Liver (tissue), 9 donors: ENCODE results near the gene TTC21A. TPM values are rescaled to one million over a fixed set of nuclear protein-coding genes. Genes with fewer than 3 reads are reported as not detected.

Experiments used
- DNase-seq: peaks from one replicate; pipeline ENCODE4 v3.0.0-alpha.2; 2017; ENCODE audit warnings: low spot score
- H3K27ac ChIP-seq, 2 donors: one replicate each; pipeline ENCODE4 v1.7.0; 2013; ENCODE audit warnings: inconsistent platforms in 2 of 2, low read length in 2 of 2, control low read depth in 1 of 2, low read depth in 1 of 2, mild to moderate bottlenecking in 1 of 2
- H3K27me3 ChIP-seq, 4 donors: one replicate each; pipeline versions ENCODE4 v1.6.1 to v1.7.0; 2013; ENCODE audit warnings: low read length in 3 of 4, inconsistent platforms in 1 of 4, mild to moderate bottlenecking in 1 of 4, moderate library complexity in 1 of 4; ENCODE audit not compliant: control insufficient read depth in 4 of 4, insufficient read depth in 4 of 4
- H3K36me3 ChIP-seq, 4 donors: one replicate each; pipeline versions ENCODE4 v1.6.1 to v1.7.0; 2013; ENCODE audit warnings: low read length in 3 of 4, mild to moderate bottlenecking in 3 of 4, low read depth in 1 of 4, moderate library complexity in 1 of 4; ENCODE audit not compliant: control insufficient read depth in 4 of 4, insufficient read depth in 3 of 4
- H3K4me1 ChIP-seq, 4 donors: one replicate each; pipeline versions ENCODE4 v1.6.1 to v1.7.0; 2013; ENCODE audit warnings: low read length in 3 of 4, mild to moderate bottlenecking in 3 of 4, moderate library complexity in 1 of 4; ENCODE audit not compliant: control insufficient read depth in 4 of 4, insufficient read depth in 4 of 4
- H3K4me3 ChIP-seq, 3 donors: one replicate each; pipeline versions ENCODE4 v1.6.1 to v1.7.0; 2013; ENCODE audit warnings: low read length in 3 of 3, control low read depth in 1 of 3, low read depth in 1 of 3, mild to moderate bottlenecking in 1 of 3
- H3K9ac ChIP-seq, 2 donors: one replicate each; pipeline ENCODE4 v1.7.0; 2013; ENCODE audit warnings: low read length in 2 of 2, mild to moderate bottlenecking in 2 of 2, moderate library complexity in 2 of 2, control low read depth in 1 of 2, low read depth in 1 of 2
- H3K9me3 ChIP-seq, 4 donors: one replicate each; pipeline versions ENCODE4 v1.6.1 to v1.7.0; 2013; ENCODE audit warnings: low read length in 3 of 4; ENCODE audit not compliant: control insufficient read depth in 4 of 4
- ATF3 ChIP-seq: IDR thresholded peaks from 2 replicates; pipeline ENCODE4 v1.6.1; 2016; ENCODE audit warnings: antibody characterized with exemption
- CTCF ChIP-seq: fragments of 150-350 bp; IDR thresholded peaks from 2 replicates; pipeline ENCODE4 v1.5.1; 2017; ENCODE audit warnings: improper control_type of control experiment, low read depth, low read length; ENCODE audit not compliant: missing input control
- EGR1 ChIP-seq, 2 donors: IDR thresholded peaks; 2 replicates each; pipeline ENCODE4 v1.6.1; 2016 to 2018; ENCODE audit warnings: antibody characterized with exemption in 2 of 2, low read depth in 2 of 2
- FOXA2 ChIP-seq: IDR thresholded peaks from 2 replicates; pipeline ENCODE4 v1.6.1; 2016; ENCODE audit warnings: antibody characterized with exemption
- GABPA ChIP-seq, 2 donors: IDR thresholded peaks in 1 of 2; conservative IDR thresholded peaks in 1 of 2; 2 replicates each; pipeline ENCODE4 v1.6.1; 2016; ENCODE audit warnings: antibody characterized with exemption in 2 of 2, mild to moderate bottlenecking in 1 of 2, moderate library complexity in 1 of 2
- HNF4A ChIP-seq, 2 donors: conservative IDR thresholded peaks; 2 replicates each; pipeline ENCODE4 v1.6.1; 2016; ENCODE audit warnings: antibody characterized with exemption in 2 of 2, mild to moderate bottlenecking in 2 of 2
- JUND ChIP-seq, 2 donors: IDR thresholded peaks; 2 replicates each; pipeline ENCODE4 v1.6.1; 2016; ENCODE audit warnings: antibody characterized with exemption in 2 of 2
- MAX ChIP-seq: IDR thresholded peaks from 2 replicates; pipeline ENCODE4 v1.6.1; 2016; ENCODE audit warnings: antibody characterized with exemption
- NR2F2 ChIP-seq: IDR thresholded peaks from 2 replicates; pipeline ENCODE4 v1.6.1; 2016; ENCODE audit warnings: antibody characterized with exemption
- RAD21 ChIP-seq, 2 donors: IDR thresholded peaks; 2 replicates each; pipeline ENCODE4 v1.6.1; 2016; ENCODE audit warnings: antibody characterized with exemption in 2 of 2, mild to moderate bottlenecking in 2 of 2
- REST ChIP-seq: IDR thresholded peaks from 2 replicates; pipeline ENCODE4 v1.6.1; 2016; ENCODE audit warnings: antibody characterized with exemption, mild to moderate bottlenecking
- RXRA ChIP-seq, 2 donors: IDR thresholded peaks; 2 replicates each; pipeline ENCODE4 v1.6.1; 2017 to 2018; ENCODE audit warnings: antibody characterized with exemption in 2 of 2, mild to moderate bottlenecking in 1 of 2
- SP1 ChIP-seq: IDR thresholded peaks from 2 replicates; pipeline ENCODE4 v1.6.1; 2018; ENCODE audit warnings: antibody characterized with exemption, mild to moderate bottlenecking
- TAF1 ChIP-seq: conservative IDR thresholded peaks from 2 replicates; pipeline ENCODE4 v1.6.1; 2016; ENCODE audit warnings: antibody characterized with exemption, mild to moderate bottlenecking
- YY1 ChIP-seq: IDR thresholded peaks from 2 replicates; pipeline ENCODE4 v1.6.1; 2016; ENCODE audit warnings: antibody characterized with exemption, mild to moderate bottlenecking
- WGBS: extraction: QIAGEN DNeasy Blood & Tissue Kit; methylation state at CpG from one replicate; pipeline ENCODE4 v1.1.7; 2013; 5-methylcytosine and 5-hydroxymethylcytosine counted together
- polyA plus RNA-seq, 2 donors: library from polyadenylated mRNA; stranded (reverse) in 1 of 2; unstranded in 1 of 2; fragments of 200-250 nt in 1 of 2; fragments of >200 nt in 1 of 2; fragmentation: Nextera tagmentation in 1 of 2; extraction: Ambion mirVana in 1 of 2; gene quantifications; one replicate each; pipeline versions ENCODE4 v1.2.1 to v1.2.3, GENCODE V29; 2013 to 2015
- total RNA-seq, 2 donors: library from RNA; depleted of rRNA; stranded (reverse); fragments of >200 nt; gene quantifications; one replicate each; pipeline ENCODE4 v1.2.3, GENCODE V29; 2014
- donor health status: healthy.
- donor health status: healthy.
- donor health status: healthy.
- donor health status: healthy.
- donor health status: healthy.

Gene TTC21A
- total and polyA plus RNA-seq, 4 donors: 0.28 to 3.3 (median 1.6) TPM

GRCh38 chr3:39184081-39184967 lies 76.8 kb downstream of the TTC21A start:
- Histone ChIP-seq H3K9me3 (no peaks in the 10 kb centered on the region), H3K27ac (no peak overlapping the region), H3K4me3 (no peak overlapping the region), H3K9ac (no peak overlapping the region), H3K4me1 (peaks cover 5 to 17% (median 12%) of the 10 kb centered on the region in 4 donors), H3K36me3 (no peaks in the 10 kb centered on the region), H3K27me3 (no peaks in the 10 kb centered on the region)
- WGBS: 90% methylated on average over 12 of the region's 12 CpGs
- peak in 1 of 2 donors; percentile 8 for TF ChIP-seq RXRA (IDR thresholded peaks at IDR 0.05)
- no peak for TF ChIP-seq YY1
- peak in 1 of 2 donors; percentile 35 for TF ChIP-seq RAD21 (IDR thresholded peaks at IDR 0.05)
- no peak for DNase-seq

GRCh38 chr3:39184968-39185285 lies 77.4 kb downstream of the TTC21A start:
- DNase-seq: no peak

More at GRCh38 chr3:39184968-39185285, 77.4 kb downstream of the TTC21A start:
- no peaks in the 10 kb centered on the region for H3K9me3 ChIP-seq
- peaks cover 5 to 12% (median 9%) of the 10 kb centered on the region in 4 donors for H3K4me1 ChIP-seq
- no peaks in the 10 kb centered on the region for H3K36me3 ChIP-seq
- no peak overlapping the region for H3K4me3 ChIP-seq
- H3K9ac ChIP-seq: no peak overlapping the region
- H3K27me3 ChIP-seq: no peaks in the 10 kb centered on the region
- 96% methylated on average over 4 of the region's 4 CpGs for WGBS
- TF ChIP-seq EGR1 (IDR thresholded peaks at IDR 0.05; ENCODE audit: low read depth in 2 of 2) (no peak), CTCF (no peak), MAX (no peak), GABPA (IDR thresholded peaks at IDR 0.05 in 1 of 2, conservative IDR thresholded peaks at IDR 0.05 in 1 of 2) (no peak), ATF3 (no peak), SP1 (no peak), REST (no peak), FOXA2 (no peak), NR2F2 (no peak), YY1 (no peak), RAD21 (IDR thresholded peaks at IDR 0.05) (no peak), HNF4A (conservative IDR thresholded peaks at IDR 0.05) (no peak), TAF1 (no peak), JUND (IDR thresholded peaks at IDR 0.05) (no peak)
- no peak overlapping the region for H3K27ac ChIP-seq
